Measurements from ENCODE around the gene TCF23. TPM values are rescaled to one million over a fixed set of nuclear protein-coding genes. Genes with fewer than 3 reads are reported as not detected.

The TCF23 gene
- total and polyA plus RNA-seq, 2 of the 8 experiments (the other 6 are each of a cell fraction or from before 2014, with no cell fraction given): 0.02 TPM; not detected in 1

GRCh38 chr2:27108221-27108620, 40.6 kb upstream of the TCF23 start:
- no peak overlapping the region for H2BK120ac ChIP-seq (replicated peaks; ENCODE audit: low read depth, low read length)
- no peak overlapping the region for H4K8ac ChIP-seq (ENCODE audit: extremely low read depth, insufficient read depth, low read length)
- no peak overlapping the region for H2BK20ac ChIP-seq (ENCODE audit: low read length)
- no peak overlapping the region for H2BK15ac ChIP-seq (ENCODE audit: low read length)
- no peaks in the 10 kb centered on the region for H3K79me2 ChIP-seq (ENCODE audit: control insufficient read depth in 1 of 2, insufficient read depth in 2 of 2, low read length in 2 of 2)
- no peaks in the 10 kb centered on the region for H3K23me2 ChIP-seq (ENCODE audit: low read depth, low read length)
- no peak overlapping the region for H2AFZ ChIP-seq (ENCODE audit: low read length)
- no peaks in the 10 kb centered on the region; a peak in 1 of 7 replicates for H3K27me3 ChIP-seq (replicated peaks in 1 of 4; ENCODE audit: control insufficient read depth in 3 of 4, extremely low read depth in 1 of 4, insufficient read depth in 3 of 4, low read length in 3 of 4)
- H3K4me3 ChIP-seq (ENCODE audit: extremely low read depth in 1 of 4, insufficient read depth in 2 of 4, low read depth in 3 of 4, low read length in 4 of 4): no peak overlapping the region
- 94% methylated on average over 2 of the region's 2 CpGs; no CpG with 5 or more reads in 1 of the 2 experiments for WGBS, 2 experiments (ENCODE audit: extremely low coverage in 1 of 2, insufficient coverage in 1 of 2, insufficient read length in 1 of 2, insufficient replicate concordance in 2 of 2, low coverage in 1 of 2, low lambda C conversion rate in 2 of 2, missing lambda C conversion rate in 1 of 2)
- H4K91ac ChIP-seq (replicated peaks; ENCODE audit: insufficient read length, low read length): no peak overlapping the region
- FAIRE-seq (no peak), DNase-seq (ENCODE audit: low read depth in 1 of 2, low spot score in 2 of 2) (no peak)
- H3K14ac ChIP-seq (ENCODE audit: insufficient read length): no peak overlapping the region
- no peak overlapping the region for H3K27ac ChIP-seq (ENCODE audit: low read depth, low read length)
- no peak overlapping the region for H2AK5ac ChIP-seq (ENCODE audit: low read depth, low read length)
- H3K9me3 ChIP-seq (ENCODE audit: insufficient read depth in 2 of 2, low read depth in 1 of 2, low read length in 1 of 2): no peaks in the 10 kb centered on the region
- ChIA-PET CTCF (ENCODE audit: partially characterized antibody) (interaction anchor here (0.6 to 9.5 kb wide), 9 partner anchors 8 to 177 kb away, joined by 3 to 120 read pairs (median 5); partner anchors contain the start of gene KHK), POLR2A (ENCODE audit: partially characterized antibody) (interaction anchor here (1.7 kb wide), 1 partner anchor 25 kb away, joined by 4 read pairs; no protein-coding TSS in a partner anchor)
- H4K5ac ChIP-seq (ENCODE audit: insufficient read length, low read depth, low read length): no peak overlapping the region
- no peak overlapping the region for H2BK5ac ChIP-seq (ENCODE audit: low read depth, low read length)
- H3K23ac ChIP-seq (ENCODE audit: insufficient read length): no peak overlapping the region
- no peaks in the 10 kb centered on the region; a peak in 1 of 7 replicates for H3K4me1 ChIP-seq (replicated peaks in 1 of 4; ENCODE audit: control insufficient read depth in 3 of 4, insufficient read depth in 4 of 4, low read length in 3 of 4)
- no peak overlapping the region for H3K4me2 ChIP-seq (ENCODE audit: insufficient read depth in 1 of 2, low read depth in 2 of 2, low read length in 2 of 2)
- no peaks in the 10 kb centered on the region for H3K36me3 ChIP-seq (ENCODE audit: control insufficient read depth in 2 of 4, insufficient read depth in 4 of 4, low read length in 3 of 4)
- no peak overlapping the region for H3K4ac ChIP-seq (replicated peaks; ENCODE audit: insufficient read length, low read depth, low read length)
- H3K9ac ChIP-seq (replicated peaks in 1 of 4; ENCODE audit: extremely low read depth in 1 of 4, low read depth in 3 of 4, low read length in 3 of 4): no peak overlapping the region
- no peak overlapping the region for H3K18ac ChIP-seq (ENCODE audit: extremely low read depth, low read length)
- H3K79me1 ChIP-seq (ENCODE audit: low read depth, low read length): no peaks in the 10 kb centered on the region
- H2BK12ac ChIP-seq (ENCODE audit: low read depth, low read length): no peak overlapping the region
- H3K56ac ChIP-seq (replicated peaks; ENCODE audit: insufficient read length, low read depth, low read length): no peak overlapping the region
- no peaks in the 10 kb centered on the region for H4K20me1 ChIP-seq (replicated peaks in 1 of 2; ENCODE audit: control insufficient read depth in 1 of 2, insufficient read depth in 2 of 2, low read length in 2 of 2)
- TF ChIP-seq CTBP2 (IDR thresholded peaks at IDR 0.05; ENCODE audit: borderline replicate concordance, insufficient read depth, insufficient read length, low read length) (no peak), CBX8 (IDR thresholded peaks at IDR 0.05; ENCODE audit: borderline replicate concordance, low read depth, low read length) (no peak), EP300 (IDR thresholded peaks at IDR 0.05; ENCODE audit: borderline replicate concordance in 1 of 2, low read depth in 2 of 2, low read length in 2 of 2) (no peak), TAF1 (IDR thresholded peaks at IDR 0.05; ENCODE audit: low read depth, low read length) (no peak), GTF2F1 (IDR thresholded peaks at IDR 0.05; ENCODE audit: borderline replicate concordance, low read depth, low read length) (no peak), KDM4A (IDR thresholded peaks at IDR 0.05; ENCODE audit: low read depth, low read length, severe bottlenecking) (no peak)
- TF ChIP-seq, protein P1, sequence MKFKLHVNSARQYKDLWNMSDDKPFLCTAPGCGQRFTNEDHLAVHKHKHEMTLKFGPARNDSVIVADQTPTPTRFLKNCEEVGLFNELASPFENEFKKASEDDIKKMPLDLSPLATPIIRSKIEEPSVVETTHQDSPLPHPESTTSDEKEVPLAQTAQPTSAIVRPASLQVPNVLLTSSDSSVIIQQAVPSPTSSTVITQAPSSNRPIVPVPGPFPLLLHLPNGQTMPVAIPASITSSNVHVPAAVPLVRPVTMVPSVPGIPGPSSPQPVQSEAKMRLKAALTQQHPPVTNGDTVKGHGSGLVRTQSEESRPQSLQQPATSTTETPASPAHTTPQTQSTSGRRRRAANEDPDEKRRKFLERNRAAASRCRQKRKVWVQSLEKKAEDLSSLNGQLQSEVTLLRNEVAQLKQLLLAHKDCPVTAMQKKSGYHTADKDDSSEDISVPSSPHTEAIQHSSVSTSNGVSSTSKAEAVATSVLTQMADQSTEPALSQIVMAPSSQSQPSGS (IDR thresholded peaks at IDR 0.05; ENCODE audit: low read length): no peak
